Peyer's patch (tissue), 4 donors: Measurements from ENCODE around the gene FBN1.

Source experiments
- CTCF ChIP-seq, 6 experiments: fragments of 450-650 bp in 4 of 6; fragments of 200-600 bp in 2 of 6; sonication (generic) in 1 of 6; IDR thresholded peaks; one replicate each; pipeline ENCODE4 v1.5.1; 2017 to 2019; ENCODE audit warnings: antibody characterized with exemption in 6 of 6, mild to moderate bottlenecking in 3 of 6, moderate library complexity in 1 of 6
- POLR2A ChIP-seq, 2 donors: fragments of 450-650 bp; IDR thresholded peaks; one replicate each; pipeline ENCODE4 v1.5.1; 2017; ENCODE audit warnings: antibody characterized with exemption in 2 of 2, mild to moderate bottlenecking in 2 of 2, moderate library complexity in 2 of 2

- TF ChIP-seq CTCF (IDR thresholded peaks at IDR 0.05) = no peak
- no peak for TF ChIP-seq POLR2A (IDR thresholded peaks at IDR 0.05)
Measured at GRCh38 chr15:48479751-48480150, 165.8 kb downstream of the FBN1 start.
